K562 (cell line): ENCODE results near the gene CMIP. TPM values are rescaled to one million over a fixed set of nuclear protein-coding genes. Genes with fewer than 3 reads are reported as not detected.

Experiments
- ATAC-seq: fragments of 200-7000 bp; cut with Tn5 transposase; 3 replicates; pipeline ENCODE4 v1.9.1; 2020; ENCODE audit warnings: moderate library complexity
- BruUV-seq: library from RNA; stranded (reverse); fragments of 400-500 nt; replicated peaks from 2 replicates; lab custom pipeline; 2021; lab: Mats Ljungman, UMichigan
- CTCF ChIA-PET: fragments of 300-600 bp; formaldehyde crosslinking; extraction: SDS; loops from one replicate; lab custom pipeline; 2021; ENCODE audit warnings: low intra/inter-chr PET ratio; lab: Yijun Ruan, JAX
- POLR2A ChIA-PET: fragments of 300-600, 350-650 bp; sonication (Branson Sonifier 250); formaldehyde crosslinking; extraction: SDS; loops from one replicate; lab custom pipeline; 2021; ENCODE audit warnings: antibody characterized with exemption, inconsistent platforms; lab: Yijun Ruan, JAX
- DNase-seq, 4 experiments: peaks; one replicate each; pipeline versions ENCODE4 v3.0.0 to v3.0.0-alpha.2; 2011 to 2018; ENCODE audit warnings: low spot score in 3 of 4, mixed read lengths in 3 of 4; ENCODE audit errors: extremely low read depth in 1 of 4
- FAIRE-seq: peaks from 2 replicates; lab custom pipeline; 2011; peaks lifted over from hg19 to GRCh38; lab: Jason Lieb, UNC
- H2AFZ ChIP-seq: 2 replicates; pipeline ENCODE4 v1.6.0; 2011; ENCODE audit warnings: low read depth, low read length, control low read depth, inconsistent platforms
- H3K27ac ChIP-seq: fragments of 200-600 bp; 3 replicates; pipeline ENCODE4 v1.8.0; 2011; ENCODE audit warnings: low read depth, mild to moderate bottlenecking, control low read depth, inconsistent platforms, low read length, moderate library complexity, mixed read lengths; ENCODE audit errors: extremely low read depth
- H3K27me3 ChIP-seq, 2 experiments: fragments of 300-600 bp in 1 of 2; 2 replicates in 1 of 2; 3 replicates in 1 of 2; pipeline versions ENCODE4 v1.6.0 to v1.8.0; 2011; ENCODE audit warnings: inconsistent platforms in 2 of 2, low read length in 2 of 2, mild to moderate bottlenecking in 1 of 2, mixed read lengths in 1 of 2, moderate library complexity in 1 of 2; ENCODE audit not compliant: control insufficient read depth in 2 of 2, insufficient read depth in 2 of 2
- H3K36me3 ChIP-seq: fragments of 300-600 bp; 3 replicates; pipeline ENCODE4 v1.8.0; 2011; ENCODE audit warnings: mild to moderate bottlenecking, low read length, inconsistent platforms; ENCODE audit not compliant: control insufficient read depth, insufficient read depth
- H3K4me1 ChIP-seq, 2 experiments: fragments of 200-600 bp in 1 of 2; replicated peaks in 1 of 2; 2 replicates in 1 of 2; 3 replicates in 1 of 2; pipeline versions ENCODE4 v1.5.1 to v1.8.0; 2011; ENCODE audit warnings: inconsistent platforms in 2 of 2, low read length in 2 of 2, mild to moderate bottlenecking in 1 of 2, mixed read lengths in 1 of 2, moderate library complexity in 1 of 2; ENCODE audit not compliant: control insufficient read depth in 2 of 2, insufficient read depth in 2 of 2
- H3K4me2 ChIP-seq: 2 replicates; pipeline ENCODE4 v1.6.1; 2011; ENCODE audit warnings: low read length, control low read depth, inconsistent platforms, mixed read lengths; ENCODE audit not compliant: insufficient read depth
- H3K4me3 ChIP-seq: fragments of 200-600 bp; sonication (generic), shearing (Covaris generic); 2 replicates; pipeline ENCODE4 v1.5.1; 2016; ENCODE audit warnings: control low read depth, inconsistent platforms
- H3K79me2 ChIP-seq: fragments of 200-600 bp; 3 replicates; pipeline ENCODE4 v1.8.0; 2011; ENCODE audit warnings: low read length, inconsistent platforms; ENCODE audit not compliant: control insufficient read depth, insufficient read depth
- H3K9ac ChIP-seq, 2 experiments: 2 replicates each; pipeline versions ENCODE4 v1.6.0 to v1.6.1; 2011; ENCODE audit warnings: low read depth in 2 of 2, low read length in 2 of 2, control low read depth in 1 of 2, inconsistent platforms in 1 of 2, mild to moderate bottlenecking in 1 of 2, mixed read lengths in 1 of 2; ENCODE audit not compliant: insufficient read depth in 1 of 2
- H3K9me1 ChIP-seq: one replicate; pipeline ENCODE4 v1.6.0; 2011; ENCODE audit warnings: inconsistent platforms, mild to moderate bottlenecking, low read length, moderate library complexity; ENCODE audit not compliant: control insufficient read depth, insufficient read depth
- H3K9me3 ChIP-seq: replicated peaks from 2 replicates; pipeline ENCODE4 v1.5.1; 2011; ENCODE audit warnings: low read depth, low read length, inconsistent platforms; ENCODE audit not compliant: control insufficient read depth, insufficient read depth
- H4K20me1 ChIP-seq: replicated peaks from 2 replicates; pipeline ENCODE4 v1.6.1; 2011; ENCODE audit warnings: low read length, inconsistent platforms, mixed read lengths; ENCODE audit not compliant: control insufficient read depth, insufficient read depth
- ESRRA ChIP-seq: fragments of 450-650 bp; IDR thresholded peaks from 2 replicates; pipeline ENCODE4 v1.6.1; 2014; ENCODE audit warnings: low read depth, mild to moderate bottlenecking, moderate library complexity, borderline replicate concordance
- SNRNP70 ChIP-seq: fragments of 200-400 bp; formaldehyde crosslinking; optimal IDR thresholded peaks from 2 replicates; pipeline ENCODE3; 2017; ENCODE audit warnings: low read depth, low read length
- U2AF2 ChIP-seq: fragments of 200-400 bp; formaldehyde crosslinking; optimal IDR thresholded peaks from 2 replicates; pipeline ENCODE3; 2017; ENCODE audit warnings: low read depth, mild to moderate bottlenecking, low read length
- WGBS: fragments of 100-300 bp; shearing (Covaris generic); methylation state at CpG from one replicate; pipeline ENCODE4 v1.1.6; 2016; ENCODE audit warnings: low coverage, mixed read lengths; ENCODE audit not compliant: insufficient coverage; ENCODE audit errors: missing lambda C conversion rate; 5-methylcytosine and 5-hydroxymethylcytosine counted together
- in situ Hi-C: fragments of 300-500 bp; cut with MboI; formaldehyde crosslinking; loops from 4 replicates; pipeline ENCODE4 v1.15.0; 2018; ENCODE audit warnings: inconsistent platforms, mixed read lengths
- intact Hi-C: fragments of 100-400 bp; cut with micrococcal nuclease; formaldehyde crosslinking; loops from 2 replicates; pipeline ENCODE4 v1.14.2; 2022
- polyA plus RNA-seq, 8 experiments: library from polyadenylated mRNA; depleted of rRNA in 4 of 8; stranded (reverse) in 5 of 8; unstranded in 3 of 8; fragments of >200 nt; fragmentation: Nextera tagmentation in 2 of 8; fragmentation: Illumina TruSeq in 1 of 8; extraction: Ambion mirVana in 2 of 8; extraction: Trizol in 1 of 8; gene quantifications; 2 replicates each; pipeline versions ENCODE4 v1.2.1 to v1.2.3, GENCODE V29; 2011 to 2014; ENCODE audit warnings: inconsistent platforms in 1 of 8, missing spikeins in 1 of 8
- total RNA-seq, 7 experiments: library from RNA; depleted of rRNA in 6 of 7; stranded (reverse); fragments of >200 nt in 6 of 7; fragmentation: Illumina TruSeq in 2 of 7; extraction: Trizol in 2 of 7; gene quantifications; 2 replicates each; pipeline versions ENCODE4 v1.2.1 to v1.2.3, GENCODE V29; 2011 to 2021; ENCODE audit warnings: low replicate concordance in 1 of 7
- TF ChIP-seq, protein P1 (sequence below): sonication (generic); formaldehyde crosslinking; IDR thresholded peaks from 2 replicates; pipeline ENCODE4 v1.8.1; 2023; ENCODE audit warnings: mild to moderate bottlenecking, missing genetic modification reagents

The CMIP gene
- total and polyA plus RNA-seq, 9 of the 15 experiments (the other 6 are each of a cell fraction or from before 2014, with no cell fraction given): 0.94 to 82.5 (median 10.3) TPM

DNA sequence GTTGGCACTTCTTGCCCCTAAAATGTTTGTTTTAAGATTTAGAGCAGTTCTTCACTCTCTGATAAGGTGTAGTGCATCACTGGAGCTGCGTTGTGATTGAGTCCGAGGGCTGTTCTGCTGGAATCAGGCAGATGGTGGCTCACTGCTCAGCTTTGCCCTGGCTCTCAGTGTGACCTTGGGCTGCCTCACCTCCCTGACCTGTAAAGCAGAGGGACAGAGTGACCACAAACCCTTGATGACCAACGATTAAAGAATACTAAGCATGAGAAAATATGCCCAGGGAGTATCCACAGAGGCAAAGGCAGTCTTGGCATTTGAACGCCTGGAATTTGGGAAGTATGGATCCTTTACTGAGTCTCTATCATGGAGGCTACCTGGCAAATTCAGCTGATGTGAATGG lies 18.1 kb downstream of the CMIP start:
- 52% methylated on average over 4 of the region's 4 CpGs for WGBS
- POLR2A ChIA-PET: interaction anchor here (0.7 to 1.6 kb wide), 5 partner anchors 11 to 230 kb away, joined by 3 to 12 read pairs (median 4); no protein-coding TSS in a partner anchor
- H3K4me2 ChIP-seq: no peak overlapping the region
- H3K4me1 ChIP-seq: peaks cover 21% of the 10 kb centered on the region in 2 experiments
- H3K9me1 ChIP-seq: peaks cover 3% of the 10 kb centered on the region
- H3K27ac ChIP-seq: no peak overlapping the region
- no peak overlapping the region for H2AFZ ChIP-seq
- no peaks in the 10 kb centered on the region for H3K27me3 ChIP-seq
- H3K9ac ChIP-seq: no peak overlapping the region
- intact Hi-C loops (no loop called here), in situ Hi-C loops (no loop called here)
- no peak overlapping the region for H3K4me3 ChIP-seq
- no peaks in the 10 kb centered on the region for H3K9me3 ChIP-seq
- no TSS peak for BruUV-seq
- FAIRE-seq: no peak
- TF ChIP-seq ESRRA (peak; percentile 32; the same call in 1 of the 2 replicates), U2AF2 (no peak)
- H3K79me2 ChIP-seq: peaks cover 99% of the 10 kb centered on the region
- peaks cover 40% of the 10 kb centered on the region for H3K36me3 ChIP-seq
- peaks cover 8% of the 10 kb centered on the region; the same call in 1 of the 2 replicates for H4K20me1 ChIP-seq
- CTCF ChIA-PET: no interaction called here
- DNase-seq: no peak
- no peak for ATAC-seq

DNA sequence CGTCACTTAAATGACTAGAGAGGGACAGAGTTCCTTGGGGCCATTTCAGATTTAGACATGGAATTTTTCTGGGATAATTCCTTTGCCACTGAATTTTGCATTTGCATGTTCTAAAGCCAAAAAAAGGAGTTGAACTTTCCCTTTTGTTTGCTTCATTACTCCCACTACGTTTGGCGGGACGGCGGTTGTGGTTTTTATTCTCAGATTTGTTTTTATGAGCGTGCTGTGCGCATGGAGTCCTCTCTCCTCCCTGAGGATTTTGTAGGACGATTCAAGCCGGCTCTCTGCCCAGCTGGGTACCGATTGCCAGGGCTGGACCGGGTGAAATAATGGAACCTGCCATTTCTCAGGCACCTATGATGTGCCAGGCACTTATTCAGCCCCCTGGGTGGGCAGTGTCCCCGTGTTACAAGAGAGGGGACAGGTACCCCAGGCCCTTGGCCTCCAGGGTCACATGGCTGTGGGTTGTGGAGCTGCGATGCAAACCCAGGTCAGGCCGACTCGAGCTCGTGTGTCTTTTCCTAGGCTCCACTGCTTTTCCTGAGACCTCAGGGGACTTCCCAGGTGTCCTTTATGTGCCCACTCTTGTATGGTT lies 18.8 kb downstream of the CMIP start:
- Histone ChIP-seq H4K20me1 (peaks cover 8% of the 10 kb centered on the region; the same call in 1 of the 2 replicates), H3K4me3 (no peak overlapping the region), H3K4me1 (peaks cover 20% of the 10 kb centered on the region in 2 experiments), H3K9me3 (no peaks in the 10 kb centered on the region), H3K9me1 (peaks cover under 1% of the 10 kb centered on the region), H2AFZ (no peak overlapping the region), H3K9ac (peak overlapping the region in 1 of 2 experiments; percentile 53; a peak in 2 of 4 replicates), H3K79me2 (peaks cover 99% of the 10 kb centered on the region), H3K27ac (no peak overlapping the region), H3K27me3 (no peaks in the 10 kb centered on the region), H3K36me3 (peaks cover 36% of the 10 kb centered on the region), H3K4me2 (no peak overlapping the region)
- POLR2A ChIA-PET: interaction anchor here (1.0 to 1.1 kb wide), 2 partner anchors 12 to 32 kb away, joined by 3 to 6 read pairs; no protein-coding TSS in a partner anchor
- ATAC-seq (no peak), FAIRE-seq (no peak), DNase-seq (no peak)
- CTCF ChIA-PET: no interaction called here
- 81% methylated on average over 16 of the region's 16 CpGs for WGBS
- in situ Hi-C loops (no loop called here), intact Hi-C loops (no loop called here)
- TF ChIP-seq, protein P1, sequence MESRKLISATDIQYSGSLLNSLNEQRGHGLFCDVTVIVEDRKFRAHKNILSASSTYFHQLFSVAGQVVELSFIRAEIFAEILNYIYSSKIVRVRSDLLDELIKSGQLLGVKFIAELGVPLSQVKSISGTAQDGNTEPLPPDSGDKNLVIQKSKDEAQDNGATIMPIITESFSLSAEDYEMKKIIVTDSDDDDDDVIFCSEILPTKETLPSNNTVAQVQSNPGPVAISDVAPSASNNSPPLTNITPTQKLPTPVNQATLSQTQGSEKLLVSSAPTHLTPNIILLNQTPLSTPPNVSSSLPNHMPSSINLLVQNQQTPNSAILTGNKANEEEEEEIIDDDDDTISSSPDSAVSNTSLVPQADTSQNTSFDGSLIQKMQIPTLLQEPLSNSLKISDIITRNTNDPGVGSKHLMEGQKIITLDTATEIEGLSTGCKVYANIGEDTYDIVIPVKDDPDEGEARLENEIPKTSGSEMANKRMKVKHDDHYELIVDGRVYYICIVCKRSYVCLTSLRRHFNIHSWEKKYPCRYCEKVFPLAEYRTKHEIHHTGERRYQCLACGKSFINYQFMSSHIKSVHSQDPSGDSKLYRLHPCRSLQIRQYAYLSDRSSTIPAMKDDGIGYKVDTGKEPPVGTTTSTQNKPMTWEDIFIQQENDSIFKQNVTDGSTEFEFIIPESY (CRISPR knock-in tag): peak; percentile 76
- no peak for TF ChIP-seq SNRNP70
- BruUV-seq: no TSS peak
